TTC549 (cell line): Measurements from ENCODE around the gene MARS2.
"Not testable (repeated sequence)": the region's sequence is repeated elsewhere in the genome, so short reads cannot be mapped to it uniquely, and the experiment has no call there.

Experiments
- FAIRE-seq: peaks from 2 replicates; lab custom pipeline; 2012; peaks lifted over from hg19 to GRCh38; lab: Jason Lieb, UNC

Gene MARS2

GRCh38 chr2:197705121-197705911 lies at the start of gene MARS2:
TSS of gene MARS2 (plus strand) at chr2:197705369. CDS start at chr2:197705406, 37 bp downstream.
- no peak for FAIRE-seq

DNA sequence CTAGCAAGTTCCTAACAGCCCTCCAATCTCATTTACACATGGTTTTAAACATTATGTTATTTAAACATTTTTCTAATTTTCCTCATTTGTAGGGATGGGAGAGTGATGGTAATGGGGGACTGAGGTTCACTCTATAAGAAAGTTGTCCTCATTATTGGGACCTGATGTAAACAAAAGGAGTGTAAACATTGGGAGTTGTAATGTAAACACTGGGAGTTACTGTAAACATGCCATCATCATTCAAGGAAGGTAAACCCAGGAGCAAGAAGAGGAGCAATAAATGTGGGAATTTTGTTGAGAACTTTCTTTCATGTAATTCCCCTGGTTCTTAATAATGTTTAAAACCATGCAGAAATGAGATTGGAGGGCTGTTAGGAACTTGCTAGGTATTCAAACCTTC lies 47.6 kb upstream of the MARS2 start:
- FAIRE-seq = no peak

GRCh38 chr2:197661626-197662025 lies 43.5 kb upstream of the MARS2 start:
- no peak for FAIRE-seq

DNA sequence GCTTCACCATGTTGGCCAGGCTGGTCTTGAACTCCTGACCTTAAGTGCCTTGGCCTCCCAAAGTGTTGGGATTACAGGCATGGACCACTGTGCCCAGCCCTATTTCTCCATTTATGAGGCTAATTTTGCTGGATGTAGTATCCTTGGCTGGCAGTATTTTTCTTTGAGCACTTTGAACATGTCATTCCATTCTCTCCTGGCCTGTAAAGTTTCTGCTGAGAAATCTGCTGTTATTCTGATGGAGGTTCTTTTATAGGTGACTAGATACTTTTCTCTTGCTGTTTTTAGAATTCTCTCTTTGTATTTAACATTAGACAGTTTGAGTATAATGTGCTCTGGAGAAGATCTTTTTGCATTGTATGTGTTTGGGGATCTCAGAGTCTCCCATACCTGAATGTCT lies 38.9 kb upstream of the MARS2 start:
- no peak for FAIRE-seq

DNA sequence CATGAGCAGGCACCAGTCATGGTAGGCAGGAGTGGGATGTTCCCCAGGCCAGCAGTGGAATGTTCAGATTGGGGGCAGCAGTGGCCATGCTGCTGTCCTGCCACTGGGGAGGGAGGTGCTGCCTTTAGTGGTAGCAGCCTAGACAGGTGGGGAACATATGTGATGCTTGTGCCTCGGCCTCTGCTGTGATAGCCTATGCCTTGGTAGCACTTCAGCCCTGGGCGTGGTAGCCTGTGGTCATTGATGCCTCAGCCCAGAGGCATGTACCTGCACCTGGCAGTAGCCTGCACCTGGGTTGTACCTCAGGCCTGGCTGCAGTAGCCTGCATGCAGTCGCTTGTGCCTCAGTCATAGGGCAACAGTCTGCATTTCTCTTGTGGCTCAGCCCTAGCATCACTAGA lies 36.9 kb upstream of the MARS2 start:
- no peak for FAIRE-seq

- FAIRE-seq = no peak
These were observed 36.1 kb upstream of the MARS2 start for GRCh38 chr2:197669077-197669476.

DNA sequence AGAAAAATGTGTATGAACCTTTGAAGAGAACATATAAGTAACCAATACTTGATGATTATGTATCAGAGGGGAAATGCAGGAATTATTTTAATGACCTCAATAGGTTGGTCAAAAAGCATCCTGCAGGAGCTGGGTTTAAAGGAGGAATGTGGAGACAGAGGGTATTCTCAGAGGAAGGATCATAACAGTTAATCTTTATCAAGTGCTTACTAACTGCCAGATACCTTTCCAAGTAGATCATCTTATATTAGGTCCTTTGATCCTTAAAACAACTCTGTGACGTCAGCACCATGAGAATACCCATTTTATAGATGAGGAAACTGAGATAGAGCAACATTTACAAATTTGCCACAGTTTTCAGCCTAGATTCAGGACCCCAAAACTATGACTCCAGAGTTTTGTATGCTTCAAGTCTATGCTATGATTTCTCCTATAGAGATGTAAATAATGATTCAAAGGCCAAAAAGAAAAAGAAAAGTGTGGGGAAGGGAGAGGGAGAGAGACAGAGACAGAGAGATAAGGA lies 32.7 kb upstream of the MARS2 start:
- FAIRE-seq = no peak

DNA sequence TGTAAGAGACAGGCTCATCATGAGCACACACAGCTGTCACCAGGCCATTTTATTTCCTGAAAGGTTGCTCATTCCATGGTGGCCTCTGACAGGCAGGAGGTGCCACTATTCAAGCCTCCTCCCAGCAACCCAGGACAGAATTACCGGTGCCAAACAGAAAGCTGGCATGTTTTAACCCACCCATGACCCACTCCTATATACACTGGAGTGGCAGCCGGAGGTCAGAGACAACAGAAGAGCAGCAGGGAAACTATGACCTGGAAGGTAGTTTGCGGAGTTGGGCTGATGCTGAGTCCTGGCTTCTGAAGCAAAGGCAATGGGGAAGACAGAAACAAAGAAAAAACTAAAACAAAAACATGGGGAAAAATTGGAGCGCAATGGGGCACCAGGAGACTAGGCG lies 32.1 kb upstream of the MARS2 start:
- FAIRE-seq = no peak

- FAIRE-seq = no peak
These were observed 31.6 kb upstream of the MARS2 start for GRCh38 chr2:197673606-197674005.

- peak; percentile 51 for FAIRE-seq
These were observed 31.1 kb upstream of the MARS2 start for GRCh38 chr2:197674060-197674459.

- no peak for FAIRE-seq
These were observed 30.6 kb upstream of the MARS2 start for GRCh38 chr2:197674591-197674990.

DNA sequence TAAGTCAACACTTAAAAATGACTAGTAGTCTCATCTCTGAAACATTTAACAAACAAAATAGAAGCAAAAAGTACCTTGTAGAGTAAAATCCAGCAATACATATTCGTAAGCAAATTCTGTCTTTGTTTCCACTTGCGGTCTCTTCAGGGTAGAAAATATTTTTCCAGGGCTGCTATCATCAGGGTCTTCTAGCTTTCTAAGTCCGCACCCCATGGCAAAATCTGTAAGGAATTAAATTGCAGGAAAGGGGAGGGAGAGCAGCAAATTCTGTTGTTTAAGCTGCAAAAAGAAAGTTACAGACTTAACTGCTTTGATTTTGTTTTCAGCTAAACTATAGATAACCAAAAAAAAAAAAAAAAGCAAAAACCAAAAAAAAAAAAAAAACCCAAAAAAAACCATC lies 29.9 kb upstream of the MARS2 start, which contains the start of gene RFTN2:
TSS of gene RFTN2 (minus strand) at position 342 of the 400 bp plus-strand sequence. CDS start at position 213, 129 bp downstream.
- no peak for FAIRE-seq

- no peak for FAIRE-seq
These were observed 29.4 kb upstream of the MARS2 start for GRCh38 chr2:197675711-197676188.

GRCh38 chr2:197677056-197677455 lies 28.1 kb upstream of the MARS2 start:
- no peak for FAIRE-seq

- FAIRE-seq = no peak
These were observed 27.7 kb upstream of the MARS2 start for GRCh38 chr2:197677483-197677882.

GRCh38 chr2:197695206-197695605 lies 10.0 kb upstream of the MARS2 start:
- not testable (repeated sequence) for FAIRE-seq

- FAIRE-seq = not testable (repeated sequence)
These were observed 9.2 kb upstream of the MARS2 start for GRCh38 chr2:197695971-197696370.

GRCh38 chr2:197696571-197696970 lies 8.6 kb upstream of the MARS2 start:
- not testable (repeated sequence) for FAIRE-seq

DNA sequence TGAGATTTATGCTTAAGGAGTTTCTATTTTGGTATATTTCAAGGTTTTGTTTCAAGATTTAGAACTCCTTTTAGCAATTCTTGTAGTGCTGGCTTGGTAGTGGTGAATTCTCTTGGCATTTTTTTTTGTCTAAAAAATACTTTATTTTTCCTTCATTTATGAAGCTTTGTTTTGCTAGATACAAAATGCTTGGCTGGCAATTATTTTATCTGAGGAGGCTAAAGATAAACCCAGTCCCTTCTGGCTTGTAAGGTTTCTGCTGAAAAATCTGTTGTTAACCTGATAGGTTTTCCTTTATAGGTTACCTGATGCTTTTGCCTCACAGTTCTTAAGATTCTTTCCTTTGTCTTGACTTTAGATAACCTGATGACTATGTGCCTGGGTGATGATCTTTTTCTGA lies 5.4 kb upstream of the MARS2 start:
- FAIRE-seq = not testable (repeated sequence)

DNA sequence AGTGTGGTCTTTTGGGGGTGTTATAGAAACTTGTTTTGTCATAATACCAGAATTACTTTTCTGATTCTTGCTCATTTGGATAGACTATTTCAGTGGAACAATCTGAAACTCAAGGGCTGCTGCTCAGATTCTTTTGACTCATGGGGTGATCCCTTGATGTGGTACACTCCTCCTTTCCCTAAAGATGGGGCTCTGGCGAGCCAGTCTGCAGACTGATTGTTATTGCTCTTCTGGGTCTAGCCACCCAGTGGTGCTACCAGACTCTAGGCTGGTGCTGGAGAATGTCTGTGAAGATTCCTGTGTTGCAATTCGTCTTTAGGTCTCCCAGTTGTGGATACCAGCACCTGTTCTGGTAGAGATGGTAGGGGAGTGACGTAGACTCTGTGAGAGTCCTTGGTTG lies 4.2 kb upstream of the MARS2 start:
- no peak for FAIRE-seq

GRCh38 chr2:197704434-197705120 lies 592 bp upstream of the MARS2 start:
- no peak for FAIRE-seq

DNA sequence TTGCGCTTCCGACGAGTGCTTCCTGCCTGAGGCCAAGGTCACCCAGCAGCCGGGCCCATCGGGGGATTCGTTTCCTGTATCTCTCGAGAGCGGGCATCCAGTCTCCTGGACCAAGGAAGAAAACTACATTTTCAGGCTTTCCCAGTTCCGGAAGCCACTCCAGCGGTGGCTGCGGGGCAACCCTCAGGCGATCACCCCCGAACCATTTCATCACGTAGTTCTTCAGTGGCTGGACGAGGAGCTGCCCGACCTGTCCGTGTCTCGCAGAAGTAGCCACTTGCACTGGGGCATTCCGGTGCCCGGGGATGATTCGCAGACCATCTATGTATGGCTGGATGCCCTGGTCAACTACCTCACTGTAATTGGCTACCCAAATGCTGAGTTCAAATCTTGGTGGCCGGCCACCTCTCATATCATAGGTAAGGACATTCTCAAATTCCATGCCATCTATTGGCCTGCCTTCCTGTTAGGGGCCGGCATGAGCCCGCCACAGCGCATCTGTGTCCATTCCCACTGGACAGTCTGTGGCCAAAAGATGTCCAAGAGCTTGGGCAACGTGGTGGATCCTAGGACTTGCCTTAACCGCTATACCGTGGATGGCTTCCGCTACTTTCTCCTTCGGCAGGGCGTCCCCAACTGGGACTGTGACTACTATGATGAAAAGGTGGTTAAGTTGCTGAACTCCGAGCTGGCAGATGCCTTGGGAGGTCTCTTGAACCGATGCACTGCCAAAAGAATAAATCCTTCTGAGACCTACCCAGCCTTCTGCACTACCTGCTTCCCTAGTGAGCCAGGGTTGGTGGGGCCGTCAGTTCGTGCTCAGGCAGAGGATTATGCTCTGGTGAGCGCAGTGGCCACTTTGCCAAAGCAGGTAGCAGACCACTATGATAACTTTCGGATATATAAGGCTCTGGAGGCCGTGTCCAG lies 1.0 kb downstream of the MARS2 start:
- no peak for FAIRE-seq
